Tongue (tissue), 2 donors: Measurements from ENCODE around the gene GJA4. TPM values are rescaled to one million over a fixed set of nuclear protein-coding genes. Genes with fewer than 3 reads are reported as not detected.

ENCODE experiments used
- DNase-seq: peaks from one replicate; pipeline ENCODE4 v3.0.0-alpha.2; 2015
- total RNA-seq: library from RNA; depleted of rRNA; stranded (reverse); fragments of >200 nt; gene quantifications from one replicate; pipeline ENCODE4 v1.2.3, GENCODE V29; 2014

GJA4 gene
- total RNA-seq, 1 donor from 2014 or later, result 25.8 TPM

GRCh38 chr1:34839526-34840305, 46.9 kb downstream of the GJA4 start:
- no peak for DNase-seq

GRCh38 chr1:34840426-34840825, 47.6 kb downstream of the GJA4 start:
- no peak for DNase-seq

- no peak for DNase-seq
Measured at GRCh38 chr1:34842073-34842472, 49.3 kb downstream of the GJA4 start.

- no peak for DNase-seq
Measured at GRCh38 chr1:34842952-34843371, 50.2 kb downstream of the GJA4 start.

- DNase-seq, result no peak
Measured at GRCh38 chr1:34843392-34844251, 50.8 kb downstream of the GJA4 start.

GRCh38 chr1:34844252-34844634, 51.4 kb downstream of the GJA4 start:
- no peak for DNase-seq

Other genes starting within 250 kb of the GJA4 start
- 3.1 TPM for gene GJB5, start 38.0 kb upstream of the GJA4 start, total RNA-seq
- gene GJB4, start 33.3 kb upstream of the GJA4 start, total RNA-seq, result 0.31 TPM
- gene GJB3, start 11.8 kb upstream of the GJA4 start, total RNA-seq, result 6.1 TPM
- gene SMIM12, start 66.8 kb downstream of the GJA4 start, total RNA-seq, result 16.9 TPM
- gene DLGAP3, start 136.7 kb downstream of the GJA4 start, total RNA-seq, result not detected
- 15.4 TPM for gene TMEM35B, start 192.3 kb downstream of the GJA4 start, total RNA-seq
- gene ZMYM6, start 238.9 kb downstream of the GJA4 start, total RNA-seq, result 17.0 TPM